HG03460 (cell line): ENCODE measurements around the gene RPLP1.
"Not testable (repeated sequence)": the region's sequence is repeated elsewhere in the genome, so short reads cannot be mapped to it uniquely, and the experiment has no call there.

Experiments
- ATAC-seq: cut with Tn5 transposase; IDR thresholded peaks from one replicate; pipeline ENCODE4 v1.9.1; 2021; ENCODE audit not compliant: unreplicated experiment

RPLP1 gene

GRCh38 chr15:69436951-69437350, 15.7 kb upstream of the RPLP1 start:
- ATAC-seq: no peak

DNA sequence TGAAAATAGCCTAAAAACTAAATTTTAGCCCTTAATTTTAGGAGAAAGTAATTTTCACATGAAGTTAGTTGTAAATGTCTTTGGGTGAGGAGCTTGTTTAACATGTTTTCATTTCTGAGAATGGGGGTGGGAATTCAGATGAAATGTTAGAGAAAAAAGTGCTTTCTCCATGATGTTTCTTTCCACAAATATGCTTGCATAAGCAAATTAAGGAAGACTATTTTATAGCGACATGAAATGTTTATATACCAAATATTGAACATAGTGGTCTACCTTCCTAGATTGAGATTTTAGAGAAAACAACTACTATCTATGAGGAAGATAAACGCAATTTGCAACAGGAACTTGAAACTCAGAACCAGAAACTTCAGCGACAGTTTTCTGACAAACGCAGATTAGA, 13.0 kb upstream of the RPLP1 start:
- ATAC-seq: no peak

DNA sequence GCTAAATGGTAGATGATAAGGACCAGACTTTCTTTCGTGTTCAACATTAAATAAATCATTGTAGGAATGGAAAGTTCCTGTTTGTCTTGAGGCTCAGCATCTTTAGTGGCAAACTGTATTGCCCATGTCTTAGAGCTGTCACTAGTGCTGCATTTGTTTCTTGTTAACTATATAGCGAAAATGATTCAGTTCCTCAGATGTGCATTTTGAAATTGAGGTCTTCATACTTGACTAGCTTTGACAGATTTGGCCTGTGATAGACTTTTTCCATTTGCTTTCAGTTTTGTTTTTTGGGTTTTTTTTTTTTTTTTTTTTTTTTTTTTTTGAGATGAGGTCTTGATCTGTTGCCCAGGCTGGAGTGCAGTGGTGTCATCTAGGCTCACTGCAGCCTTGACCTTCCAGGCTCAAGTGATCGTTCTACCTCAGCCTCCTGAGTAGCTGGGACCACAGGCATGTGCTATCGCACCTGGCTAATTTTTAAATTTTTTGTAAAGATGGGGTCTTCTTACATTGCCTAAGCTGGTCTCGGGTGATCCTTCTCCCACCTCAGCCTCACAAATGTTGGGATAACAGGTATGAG, 9.5 kb upstream of the RPLP1 start:
- ATAC-seq: peak; percentile 82

GRCh38 chr15:69444686-69445085, 7.9 kb upstream of the RPLP1 start:
- no peak for ATAC-seq

- ATAC-seq: no peak
Observed at GRCh38 chr15:69446953-69447352, 5.7 kb upstream of the RPLP1 start.

DNA sequence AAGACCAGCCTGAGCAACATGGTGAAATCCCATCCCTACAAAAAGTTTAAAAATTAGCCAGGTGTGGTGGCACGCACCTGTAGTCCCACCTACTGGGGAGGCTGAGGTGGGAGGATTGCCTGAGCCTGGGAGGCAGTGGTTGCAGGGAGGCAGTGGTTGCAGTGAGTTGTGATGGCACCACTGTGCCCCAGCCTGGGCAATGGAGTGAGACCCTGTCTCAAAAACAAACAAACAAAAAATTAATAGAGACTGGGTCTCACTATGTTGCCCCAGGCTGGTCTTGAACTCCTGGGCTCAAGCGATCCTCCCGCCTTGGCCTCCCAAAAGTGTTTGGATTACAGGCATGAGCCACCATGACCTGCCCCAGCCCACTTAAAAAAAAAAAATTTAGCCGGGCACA, 2.4 kb upstream of the RPLP1 start:
- ATAC-seq: not testable (repeated sequence)

DNA sequence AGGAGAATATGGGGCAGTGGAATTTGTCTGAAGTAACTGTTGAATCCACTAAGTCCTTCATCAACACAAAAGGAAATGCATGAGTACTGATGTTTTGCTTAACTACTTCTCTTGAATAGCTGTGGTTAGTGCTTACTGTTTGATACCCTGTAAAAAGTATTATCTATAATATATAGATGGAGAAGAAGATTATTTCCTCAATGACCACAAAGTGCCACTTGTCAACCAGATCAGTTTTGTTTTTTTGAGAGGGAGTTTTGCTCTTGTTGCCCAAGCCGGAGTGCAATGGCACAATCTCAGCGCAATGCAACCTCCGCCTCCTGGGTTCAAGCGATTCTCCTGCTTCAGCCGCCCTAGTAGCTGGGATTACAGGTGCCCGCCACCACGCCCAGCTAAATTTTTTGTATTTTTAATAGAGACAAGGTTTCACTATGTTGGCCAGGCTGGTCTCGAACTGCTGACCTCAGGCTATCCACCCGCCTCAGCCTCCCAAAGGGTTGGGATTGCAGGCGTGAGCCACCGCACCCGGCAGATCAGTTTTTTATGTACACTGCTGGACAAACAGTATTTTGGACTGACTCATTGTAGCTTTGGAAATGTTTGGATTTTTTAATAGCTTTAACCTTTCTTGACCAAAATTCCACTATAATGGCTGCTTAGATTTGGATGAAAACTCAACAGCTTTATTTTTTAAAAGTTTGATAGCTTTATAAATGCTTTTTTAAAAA, 1.5 kb upstream of the RPLP1 start:
- no peak for ATAC-seq

DNA sequence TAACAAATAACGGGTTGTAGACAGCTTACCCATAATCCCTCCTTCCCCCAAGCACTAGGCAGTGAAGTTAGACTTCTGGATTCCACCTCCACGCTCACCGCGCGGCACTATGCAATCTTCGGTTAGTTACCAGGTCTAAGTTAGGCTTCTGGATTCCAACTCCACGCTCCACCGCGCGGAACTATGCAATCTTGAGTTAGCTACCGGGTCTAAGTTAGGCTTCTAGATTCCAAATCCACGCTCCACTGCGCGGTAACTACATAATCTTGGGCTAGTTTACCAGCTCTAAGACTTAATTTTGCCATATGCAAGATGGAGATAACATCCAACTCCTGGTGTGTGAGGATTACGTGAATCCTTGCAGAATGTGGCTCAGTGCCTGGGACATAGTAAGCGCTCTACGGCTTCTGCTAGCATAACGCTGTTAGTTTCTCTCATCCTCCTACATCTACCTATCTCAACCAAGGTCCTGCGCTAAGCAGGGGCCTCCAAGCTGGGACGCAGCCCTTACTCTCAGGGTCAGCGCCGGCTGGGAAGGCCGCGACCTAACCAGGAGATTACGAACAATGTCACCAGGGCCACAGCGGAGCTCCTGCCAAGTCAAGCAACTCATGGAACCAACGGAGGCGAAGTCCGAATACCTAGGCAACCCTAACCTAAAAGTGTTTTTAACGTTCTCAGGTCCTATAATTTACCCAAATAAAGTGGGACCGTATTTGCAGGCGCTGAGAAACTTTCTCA, 497 bp upstream of the RPLP1 start:
- peak; percentile 33 for ATAC-seq

- no peak for ATAC-seq
Observed at GRCh38 chr15:69454953-69455352, 2.3 kb downstream of the RPLP1 start.

GRCh38 chr15:69456208-69457166, 3.9 kb downstream of the RPLP1 start:
- ATAC-seq: no peak

- ATAC-seq: no peak
Observed at GRCh38 chr15:69457304-69458280, 5.0 kb downstream of the RPLP1 start.

- ATAC-seq: no peak
Observed at GRCh38 chr15:69459066-69459465, 6.4 kb downstream of the RPLP1 start.

GRCh38 chr15:69460481-69460880, 7.9 kb downstream of the RPLP1 start:
- ATAC-seq: no peak

DNA sequence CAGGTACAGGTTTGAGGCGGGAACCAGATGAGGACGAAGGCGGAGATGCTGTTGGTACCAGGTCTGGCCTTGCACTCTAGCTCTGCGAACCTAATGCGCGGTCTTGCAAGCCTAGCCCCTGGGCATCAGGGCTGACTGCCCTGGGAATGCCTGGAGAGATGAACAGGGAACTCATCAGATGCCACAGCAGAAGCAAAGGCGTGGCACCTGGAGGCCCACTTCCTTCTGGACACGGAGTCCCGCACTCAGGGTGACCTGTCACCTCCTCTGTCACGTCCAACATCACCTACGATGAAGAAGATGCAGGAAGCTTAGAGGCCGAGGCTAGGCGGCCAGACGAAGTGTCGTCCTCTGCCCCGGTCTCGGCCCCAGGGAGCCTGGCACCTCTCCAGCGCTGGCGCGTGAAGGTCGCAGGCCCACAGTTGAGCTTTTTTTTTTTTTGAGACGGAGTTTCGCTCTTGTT, 9.4 kb downstream of the RPLP1 start:
- no peak for ATAC-seq

- ATAC-seq: peak; percentile 92
Observed at GRCh38 chr15:69462493-69463181, 10.0 kb downstream of the RPLP1 start.

- no peak for ATAC-seq
Observed at GRCh38 chr15:69463182-69463756, 10.7 kb downstream of the RPLP1 start.

- ATAC-seq: no peak
Observed at GRCh38 chr15:69465253-69465652, 12.6 kb downstream of the RPLP1 start.

GRCh38 chr15:69466733-69467132, 14.1 kb downstream of the RPLP1 start:
- ATAC-seq: no peak

DNA sequence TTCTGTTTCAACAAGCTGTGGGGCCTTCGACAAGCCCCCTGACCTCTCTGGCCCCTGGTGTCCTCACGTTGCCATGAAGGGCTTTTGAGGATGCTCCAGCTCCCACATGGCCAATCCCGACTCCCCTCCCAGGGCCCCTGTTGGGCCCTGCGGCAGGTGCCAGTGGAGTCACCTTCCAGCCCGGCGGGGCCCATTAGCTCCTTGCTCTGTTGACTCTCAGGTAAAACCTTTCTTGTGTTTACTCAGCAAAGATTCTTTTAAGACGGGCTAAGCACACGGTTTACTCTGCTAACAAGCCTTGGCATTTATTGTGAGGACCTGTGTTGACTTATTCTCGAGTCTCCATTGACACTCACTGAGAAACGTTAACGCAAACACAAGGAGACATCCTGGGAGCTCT, 15.0 kb downstream of the RPLP1 start:
- ATAC-seq: no peak
